ENCODE measurements around the gene SLC6A5.
"Not testable (repeated sequence)": the region's sequence is repeated elsewhere in the genome, so short reads cannot be mapped to it uniquely, and the experiment has no call there.

SLC6A5 gene

GRCh38 chr11:20599221-20600019 is at the start of gene SLC6A5:
Gene SLC6A5 (plus strand): TSS chr11:20599608. CDS start chr11:20599673, 65 bp downstream.
- no peak for DNase-seq (ENCODE audit: low read depth in 3 of 3)

GRCh38 chr11:20551096-20551495 is 48.3 kb upstream of the SLC6A5 start:
- no peak for DNase-seq (ENCODE audit: low read depth in 3 of 3)

GRCh38 chr11:20555783-20556182 is 43.6 kb upstream of the SLC6A5 start:
- no peak for DNase-seq (ENCODE audit: low read depth in 3 of 3)

GRCh38 chr11:20556396-20556795 is 43.0 kb upstream of the SLC6A5 start:
- not testable (repeated sequence) for DNase-seq (ENCODE audit: low read depth in 3 of 3)

- DNase-seq (ENCODE audit: low read depth in 3 of 3), result no peak
Measured at GRCh38 chr11:20558741-20559140, 40.7 kb upstream of the SLC6A5 start.

- DNase-seq (ENCODE audit: low read depth in 3 of 3), result no peak
Measured at GRCh38 chr11:20559523-20560300, 39.7 kb upstream of the SLC6A5 start.

- no peak for DNase-seq (ENCODE audit: low read depth in 3 of 3)
Measured at GRCh38 chr11:20561915-20562314, 37.5 kb upstream of the SLC6A5 start.

- DNase-seq (ENCODE audit: low read depth in 3 of 3), result no peak
Measured at GRCh38 chr11:20563866-20564265, 35.5 kb upstream of the SLC6A5 start.

- no peak for DNase-seq (ENCODE audit: low read depth in 3 of 3)
Measured at GRCh38 chr11:20564846-20565635, 34.4 kb upstream of the SLC6A5 start.

GRCh38 chr11:20566115-20566514 is 33.3 kb upstream of the SLC6A5 start:
- not testable (repeated sequence) for DNase-seq (ENCODE audit: low read depth in 3 of 3)

GRCh38 chr11:20566591-20567434 is 32.6 kb upstream of the SLC6A5 start:
- DNase-seq (ENCODE audit: low read depth in 3 of 3), result no peak

- not testable (repeated sequence) for DNase-seq (ENCODE audit: low read depth in 3 of 3)
Measured at GRCh38 chr11:20579725-20580124, 19.7 kb upstream of the SLC6A5 start.

- DNase-seq (ENCODE audit: low read depth in 3 of 3), result no peak
Measured at GRCh38 chr11:20583201-20583600, 16.2 kb upstream of the SLC6A5 start.

- no peak for DNase-seq (ENCODE audit: low read depth in 3 of 3)
Measured at GRCh38 chr11:20584093-20584774, 15.2 kb upstream of the SLC6A5 start.

GRCh38 chr11:20589796-20590195 is 9.6 kb upstream of the SLC6A5 start:
- no peak for DNase-seq (ENCODE audit: low read depth in 3 of 3)

GRCh38 chr11:20590381-20590780 is 9.0 kb upstream of the SLC6A5 start:
- DNase-seq (ENCODE audit: low read depth in 3 of 3), result no peak

GRCh38 chr11:20592741-20593140 is 6.7 kb upstream of the SLC6A5 start:
- no peak for DNase-seq (ENCODE audit: low read depth in 3 of 3)

GRCh38 chr11:20594274-20595061 is 4.9 kb upstream of the SLC6A5 start:
- DNase-seq (ENCODE audit: low read depth in 3 of 3), result no peak

- no peak for DNase-seq (ENCODE audit: low read depth in 3 of 3)
Measured at GRCh38 chr11:20595101-20595500, 4.3 kb upstream of the SLC6A5 start.
